Stimulated activated naive B cell treated with anti-CD40 and anti-IgM and Interleukin-4, amounts not matched to agents 10 μg/mL and 1 μg/mL and 100 μg/mL, for 72 hours (primary cell): ENCODE measurements around the gene TRABD2B.

ENCODE experiments used
- ATAC-seq, 2 donors: fragments of 150-1000 bp; cut with Tn5 transposase; replicated peaks; 2 replicates each; pipeline ENCODE4 v1.10.0; 2021; ENCODE audit warnings: moderate library complexity in 1 of 2
- DNase-seq: peaks from one replicate; pipeline ENCODE4 v3.0.0; 2021
- H3K27ac Mint-ChIP-seq: one replicate; pipeline ENCODE4 v1.8.0; 2022; ENCODE audit warnings: mild to moderate bottlenecking, mixed read lengths
- H3K27me3 Mint-ChIP-seq, 2 donors: one replicate each; pipeline ENCODE4 v1.8.0; 2022; ENCODE audit warnings: mixed read lengths in 2 of 2
- H3K36me3 Mint-ChIP-seq, 2 donors: one replicate each; pipeline ENCODE4 v1.8.0; 2022; ENCODE audit warnings: mixed read lengths in 2 of 2, mild to moderate bottlenecking in 1 of 2
- H3K4me1 Mint-ChIP-seq, 2 donors: one replicate each; pipeline ENCODE4 v1.8.0; 2022; ENCODE audit warnings: mixed read lengths in 2 of 2, mild to moderate bottlenecking in 1 of 2
- H3K4me3 Mint-ChIP-seq, 2 donors: one replicate each; pipeline ENCODE4 v1.8.0; 2022; ENCODE audit warnings: mild to moderate bottlenecking in 2 of 2, mixed read lengths in 2 of 2, moderate library complexity in 1 of 2
- H3K9me3 Mint-ChIP-seq, 2 donors: one replicate each; pipeline ENCODE4 v1.8.0; 2022; ENCODE audit warnings: mixed read lengths in 2 of 2, mild to moderate bottlenecking in 1 of 2

TRABD2B gene

GRCh38 chr1:48005253-48006117 lies 8.3 kb upstream of the TRABD2B start:
- H3K4me1 Mint-ChIP-seq = no peaks in the 10 kb centered on the region
- H3K36me3 Mint-ChIP-seq = no peaks in the 10 kb centered on the region

DNA sequence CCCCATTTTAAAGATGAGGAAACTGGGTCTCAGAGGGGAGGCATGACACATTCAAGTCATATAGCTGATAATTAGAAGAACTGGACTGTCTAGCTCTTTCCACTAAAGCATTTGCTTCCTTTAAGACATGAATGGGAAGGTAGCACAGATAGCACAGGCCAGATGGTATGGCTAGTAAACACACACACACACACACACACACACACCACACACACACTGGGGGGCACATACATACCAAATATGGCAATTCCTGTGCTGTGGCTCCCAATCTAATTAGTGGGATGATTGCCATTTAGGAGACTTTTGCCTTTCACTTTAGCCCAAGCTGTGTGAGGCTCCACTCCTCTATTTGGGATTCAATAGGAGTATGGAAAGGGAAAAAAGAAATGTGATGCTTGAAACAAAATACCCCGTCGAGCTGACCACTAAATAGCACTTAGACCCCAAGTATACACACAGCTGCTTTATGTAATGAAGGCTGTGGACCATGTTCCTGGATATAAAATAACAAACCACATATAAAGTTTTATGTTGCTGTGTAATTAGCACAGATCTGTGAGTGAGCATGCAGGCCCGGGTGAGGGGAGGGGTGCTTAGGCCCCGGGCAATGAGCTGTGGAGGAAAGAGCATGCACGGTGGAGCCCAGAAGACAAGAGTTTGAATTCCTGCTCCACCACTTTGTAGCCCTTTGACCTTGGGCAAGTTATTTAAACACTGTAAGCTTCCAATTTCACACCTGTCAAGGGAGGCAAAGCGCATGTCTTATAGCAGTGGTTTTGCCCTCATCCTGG lies 6.8 kb upstream of the TRABD2B start:
- Mint-ChIP-seq H3K36me3 (no peaks in the 10 kb centered on the region), H3K9me3 (no peaks in the 10 kb centered on the region), H3K4me1 (no peaks in the 10 kb centered on the region), H3K4me3 (no peak overlapping the region), H3K27ac (no peak overlapping the region), H3K27me3 (peaks cover 13 to 27% of the 10 kb centered on the region in 2 donors)
- DNase-seq (no peak), ATAC-seq (no peak)

More at GRCh38 chr1:48005253-48006117, 8.3 kb upstream of the TRABD2B start:
- H3K27me3 Mint-ChIP-seq = peaks cover 4 to 12% of the 10 kb centered on the region in 2 donors
- DNase-seq (no peak), ATAC-seq (no peak)
- no peak overlapping the region for H3K27ac Mint-ChIP-seq
- H3K9me3 Mint-ChIP-seq = no peaks in the 10 kb centered on the region
- H3K4me3 Mint-ChIP-seq = no peak overlapping the region

DNA sequence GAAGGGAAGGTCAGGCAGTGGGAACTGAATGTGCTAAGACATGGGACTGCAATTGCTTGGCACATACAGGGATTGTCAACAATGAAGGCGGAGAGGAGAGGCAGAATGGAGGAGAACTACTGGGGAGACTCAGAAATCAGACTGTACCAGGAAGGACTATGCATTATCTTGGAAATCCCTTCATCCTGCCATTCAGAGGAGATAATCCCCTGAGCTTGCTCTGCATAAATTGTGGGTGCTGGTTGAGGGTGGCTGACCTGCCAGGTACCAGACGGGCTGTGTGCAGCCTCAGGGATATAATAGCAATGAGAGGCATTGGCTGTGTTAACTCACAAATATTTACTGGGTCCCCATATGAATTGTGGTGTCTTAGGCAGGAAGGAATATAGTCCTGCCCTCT lies 5.0 kb upstream of the TRABD2B start:
- ATAC-seq (no peak), DNase-seq (no peak)
- no peaks in the 10 kb centered on the region for H3K36me3 Mint-ChIP-seq
- H3K27ac Mint-ChIP-seq = no peak overlapping the region
- peaks cover 1 to 6% of the 10 kb centered on the region in 2 donors for H3K4me1 Mint-ChIP-seq
- peaks cover 28 to 42% of the 10 kb centered on the region in 2 donors for H3K27me3 Mint-ChIP-seq
- no peak overlapping the region for H3K4me3 Mint-ChIP-seq
- no peaks in the 10 kb centered on the region for H3K9me3 Mint-ChIP-seq

DNA sequence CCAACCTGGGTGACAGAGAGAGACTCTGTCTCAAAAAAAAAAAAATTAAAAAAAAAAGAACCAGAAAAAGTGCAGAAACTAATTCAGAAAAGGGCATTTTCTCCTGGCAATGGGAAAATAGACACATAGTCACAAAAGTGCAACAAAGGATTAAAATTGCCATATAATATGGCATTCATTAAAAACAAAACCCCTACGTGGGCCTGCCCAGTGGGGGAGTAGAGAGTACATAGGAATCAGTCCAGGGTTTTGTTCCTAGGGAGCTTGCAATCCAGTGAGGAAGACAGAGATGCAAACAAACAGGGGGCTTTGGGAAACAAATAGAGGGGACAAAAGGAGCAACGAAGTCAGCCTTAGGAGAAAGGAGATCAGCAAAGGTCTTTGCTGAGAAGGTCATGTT lies 4.5 kb upstream of the TRABD2B start:
- Mint-ChIP-seq H3K4me1 (peaks cover 1 to 6% of the 10 kb centered on the region in 2 donors), H3K27ac (no peak overlapping the region), H3K4me3 (no peak overlapping the region), H3K27me3 (peaks cover 28 to 42% of the 10 kb centered on the region in 2 donors), H3K36me3 (no peaks in the 10 kb centered on the region), H3K9me3 (no peaks in the 10 kb centered on the region)
- no peak for ATAC-seq
- no peak for DNase-seq

DNA sequence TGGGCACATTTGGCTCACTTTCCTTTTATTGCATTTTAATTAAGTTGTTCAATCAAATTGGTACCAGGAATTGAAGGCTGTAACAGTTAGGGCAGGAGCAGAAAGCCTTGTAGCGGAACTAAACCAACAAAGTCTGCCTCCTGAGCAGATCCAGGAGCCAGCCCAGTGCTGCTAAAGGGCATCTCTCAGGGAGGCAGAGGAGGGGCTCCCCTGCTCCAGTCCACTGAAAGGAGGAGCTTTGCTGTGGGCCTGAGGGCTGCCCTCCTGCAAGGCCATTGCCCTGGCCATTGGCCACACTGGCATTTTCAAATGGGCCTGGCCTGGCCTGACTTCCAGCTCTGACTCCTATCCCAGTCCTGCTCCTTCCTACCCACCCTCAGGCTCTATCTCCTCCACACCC lies 3.7 kb upstream of the TRABD2B start:
- Mint-ChIP-seq H3K36me3 (peaks cover 0 to 1% of the 10 kb centered on the region in 2 donors), H3K9me3 (no peaks in the 10 kb centered on the region), H3K27me3 (peaks cover 33 to 49% of the 10 kb centered on the region in 2 donors), H3K4me1 (peaks cover 6 to 13% of the 10 kb centered on the region in 2 donors), H3K4me3 (no peak overlapping the region), H3K27ac (no peak overlapping the region)
- DNase-seq (no peak), ATAC-seq (no peak)

- Mint-ChIP-seq H3K36me3 (peaks cover 0 to 1% of the 10 kb centered on the region in 2 donors), H3K4me3 (no peak overlapping the region), H3K9me3 (no peaks in the 10 kb centered on the region), H3K27ac (no peak overlapping the region), H3K27me3 (peaks cover 49 to 67% of the 10 kb centered on the region in 2 donors), H3K4me1 (peaks cover 6 to 13% of the 10 kb centered on the region in 2 donors)
- no peak for DNase-seq
- no peak for ATAC-seq
These were observed 1.9 kb upstream of the TRABD2B start for GRCh38 chr1:47999097-47999496.

- Mint-ChIP-seq H3K27me3 (peaks cover 55 to 71% of the 10 kb centered on the region in 2 donors), H3K4me1 (peaks cover 6 to 13% of the 10 kb centered on the region in 2 donors), H3K27ac (no peak overlapping the region), H3K36me3 (peaks cover 0 to 1% of the 10 kb centered on the region in 2 donors), H3K9me3 (no peaks in the 10 kb centered on the region), H3K4me3 (no peak overlapping the region)
- ATAC-seq = no peak
- no peak for DNase-seq
These were observed 1.3 kb upstream of the TRABD2B start for GRCh38 chr1:47998396-47998990.

- DNase-seq (no peak), ATAC-seq (no peak)
- Mint-ChIP-seq H3K4me3 (peak overlapping the region; percentile 71 to 80), H3K4me1 (peaks cover 6 to 13% of the 10 kb centered on the region in 2 donors), H3K27me3 (peaks cover 63 to 76% of the 10 kb centered on the region in 2 donors), H3K9me3 (no peaks in the 10 kb centered on the region), H3K36me3 (peaks cover 0 to 1% of the 10 kb centered on the region in 2 donors), H3K27ac (no peak overlapping the region)
These were observed 569 bp downstream of the TRABD2B start for GRCh38 chr1:47996406-47997226.

DNA sequence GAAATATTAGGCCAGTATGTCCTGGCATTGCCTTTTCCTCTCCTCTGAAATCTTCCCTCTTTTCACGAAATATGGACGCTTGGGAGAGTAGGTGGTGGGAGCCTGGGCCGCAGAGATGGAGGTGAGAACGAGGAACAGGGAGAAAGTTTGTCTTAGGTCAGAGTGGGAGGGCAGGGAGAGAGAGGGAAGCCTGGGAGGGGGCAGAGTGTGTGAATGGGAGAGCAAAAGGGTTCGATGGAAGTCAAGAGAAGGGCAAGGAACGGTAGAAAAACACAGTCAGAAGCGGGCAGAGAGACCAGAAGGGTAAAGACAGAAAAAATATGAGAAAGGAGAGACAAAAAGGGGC lies 1.2 kb downstream of the TRABD2B start:
- Mint-ChIP-seq H3K9me3 (no peaks in the 10 kb centered on the region), H3K4me1 (peaks cover 6 to 13% of the 10 kb centered on the region in 2 donors), H3K27me3 (peaks cover 64 to 77% of the 10 kb centered on the region in 2 donors), H3K36me3 (peaks cover 0 to 1% of the 10 kb centered on the region in 2 donors), H3K27ac (no peak overlapping the region), H3K4me3 (peak overlapping the region; percentile 71 to 80)
- DNase-seq = no peak
- ATAC-seq = no peak

DNA sequence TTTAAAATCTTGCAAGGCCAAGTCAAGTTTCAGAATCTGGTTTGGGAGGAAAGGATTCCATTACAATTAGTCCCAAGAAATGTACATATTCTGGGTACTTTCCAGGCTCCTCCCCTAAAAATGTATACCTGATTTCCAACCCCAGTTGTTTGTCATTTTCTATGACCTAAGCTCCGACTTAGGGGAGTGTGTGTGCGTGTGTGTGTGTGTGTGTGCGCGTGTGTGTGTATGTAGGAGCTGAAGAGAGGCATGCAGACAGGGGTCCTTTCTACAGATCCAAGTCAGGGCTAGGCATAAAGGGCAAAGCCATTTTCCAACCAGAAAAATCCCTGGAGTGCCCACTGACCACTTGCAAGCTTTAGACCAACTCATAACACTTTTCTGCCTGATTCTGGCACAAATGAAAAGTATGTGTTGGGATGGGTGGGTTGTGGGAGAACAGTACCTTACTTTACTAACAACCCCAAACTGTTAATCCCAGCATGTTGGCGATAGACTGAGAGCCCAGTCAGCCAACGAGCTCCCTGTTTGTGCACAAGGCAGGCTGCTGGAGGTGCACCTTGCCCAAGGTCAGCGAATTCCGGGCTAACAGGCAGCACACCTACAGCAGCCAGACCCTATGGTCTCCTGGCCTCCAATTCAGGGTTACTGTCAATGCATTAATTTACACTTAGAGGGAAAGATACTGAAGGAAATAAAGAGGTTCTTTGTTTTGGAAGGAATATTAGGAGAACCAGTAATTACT lies 1.7 kb downstream of the TRABD2B start:
- H3K36me3 Mint-ChIP-seq = peaks cover 0 to 1% of the 10 kb centered on the region in 2 donors
- DNase-seq (no peak), ATAC-seq (no peak)
- peaks cover 64 to 77% of the 10 kb centered on the region in 2 donors for H3K27me3 Mint-ChIP-seq
- peaks cover 6 to 13% of the 10 kb centered on the region in 2 donors for H3K4me1 Mint-ChIP-seq
- no peak overlapping the region for H3K27ac Mint-ChIP-seq
- peak overlapping the region; percentile 71 to 80 for H3K4me3 Mint-ChIP-seq
- no peaks in the 10 kb centered on the region for H3K9me3 Mint-ChIP-seq

DNA sequence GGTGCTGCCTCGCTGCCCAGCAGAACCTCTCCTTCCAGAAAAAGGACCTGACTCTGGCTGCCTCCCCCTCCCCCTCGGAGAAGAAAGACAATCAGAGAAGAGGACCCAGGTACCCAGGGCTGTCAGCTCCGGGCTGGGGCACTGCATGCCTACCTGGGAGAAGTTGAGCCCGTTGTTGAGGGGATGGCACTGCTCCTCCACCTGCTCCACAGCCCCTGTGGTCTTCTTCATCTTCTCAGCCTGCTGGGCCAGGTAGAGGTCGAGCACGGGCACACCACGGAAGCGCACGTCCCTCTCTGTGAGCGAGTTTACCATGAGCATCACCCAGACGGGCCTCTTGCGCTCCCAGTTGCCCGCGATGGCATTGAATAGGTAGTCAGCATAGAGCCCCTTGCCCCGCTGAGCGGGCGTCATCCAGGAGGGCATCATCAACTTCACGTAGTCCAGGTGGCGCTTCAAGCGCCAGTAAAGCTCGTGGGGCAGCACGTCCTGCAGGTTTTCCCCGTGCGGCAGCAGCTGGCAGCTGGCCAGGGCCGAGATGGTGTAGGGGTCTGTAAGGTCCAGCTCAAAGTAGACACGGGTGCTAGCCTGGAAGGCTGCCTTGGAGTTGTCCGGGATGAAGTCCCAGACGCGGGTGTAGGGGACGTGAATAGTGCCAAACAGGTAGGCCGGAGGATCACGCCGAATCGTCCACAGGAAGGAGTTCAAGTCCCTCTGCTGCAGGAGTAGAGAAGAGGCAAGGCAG lies 3.1 kb downstream of the TRABD2B start:
- H3K36me3 Mint-ChIP-seq = peaks cover 0 to 1% of the 10 kb centered on the region in 2 donors
- H3K4me3 Mint-ChIP-seq = no peak overlapping the region
- no peak for DNase-seq
- H3K4me1 Mint-ChIP-seq = peaks cover 6 to 13% of the 10 kb centered on the region in 2 donors
- no peaks in the 10 kb centered on the region for H3K9me3 Mint-ChIP-seq
- no peak overlapping the region for H3K27ac Mint-ChIP-seq
- ATAC-seq = no peak
- H3K27me3 Mint-ChIP-seq = peaks cover 59 to 63% of the 10 kb centered on the region in 2 donors

DNA sequence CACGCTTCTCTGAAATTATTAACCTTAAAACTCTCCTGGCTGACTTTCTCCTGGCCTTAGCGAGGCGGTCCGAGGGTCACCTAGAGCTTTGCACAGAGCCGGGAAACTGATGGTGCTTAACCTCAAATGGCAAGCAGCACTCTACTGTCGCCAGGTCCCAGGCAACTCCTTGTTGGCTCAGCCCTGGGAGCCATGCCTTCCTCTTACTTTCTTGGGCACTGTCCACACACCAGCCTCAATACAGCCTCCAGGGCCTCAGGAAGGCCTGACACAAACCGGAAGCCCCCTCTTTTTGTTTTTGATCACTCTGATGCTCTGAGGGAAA lies 3.8 kb downstream of the TRABD2B start:
- peaks cover 6 to 13% of the 10 kb centered on the region in 2 donors for H3K4me1 Mint-ChIP-seq
- peaks cover 53 to 58% of the 10 kb centered on the region in 2 donors for H3K27me3 Mint-ChIP-seq
- peaks cover 0 to 1% of the 10 kb centered on the region in 2 donors for H3K36me3 Mint-ChIP-seq
- DNase-seq = no peak
- no peaks in the 10 kb centered on the region for H3K9me3 Mint-ChIP-seq
- ATAC-seq = no peak
- H3K4me3 Mint-ChIP-seq = no peak overlapping the region
- H3K27ac Mint-ChIP-seq = no peak overlapping the region
